Measurements from ENCODE around the gene PRSS56. TPM values are rescaled to one million over a fixed set of nuclear protein-coding genes. Genes with fewer than 3 reads are reported as not detected.

Gene PRSS56
- polyA plus RNA-seq, 1 experiment: not detected

DNA sequence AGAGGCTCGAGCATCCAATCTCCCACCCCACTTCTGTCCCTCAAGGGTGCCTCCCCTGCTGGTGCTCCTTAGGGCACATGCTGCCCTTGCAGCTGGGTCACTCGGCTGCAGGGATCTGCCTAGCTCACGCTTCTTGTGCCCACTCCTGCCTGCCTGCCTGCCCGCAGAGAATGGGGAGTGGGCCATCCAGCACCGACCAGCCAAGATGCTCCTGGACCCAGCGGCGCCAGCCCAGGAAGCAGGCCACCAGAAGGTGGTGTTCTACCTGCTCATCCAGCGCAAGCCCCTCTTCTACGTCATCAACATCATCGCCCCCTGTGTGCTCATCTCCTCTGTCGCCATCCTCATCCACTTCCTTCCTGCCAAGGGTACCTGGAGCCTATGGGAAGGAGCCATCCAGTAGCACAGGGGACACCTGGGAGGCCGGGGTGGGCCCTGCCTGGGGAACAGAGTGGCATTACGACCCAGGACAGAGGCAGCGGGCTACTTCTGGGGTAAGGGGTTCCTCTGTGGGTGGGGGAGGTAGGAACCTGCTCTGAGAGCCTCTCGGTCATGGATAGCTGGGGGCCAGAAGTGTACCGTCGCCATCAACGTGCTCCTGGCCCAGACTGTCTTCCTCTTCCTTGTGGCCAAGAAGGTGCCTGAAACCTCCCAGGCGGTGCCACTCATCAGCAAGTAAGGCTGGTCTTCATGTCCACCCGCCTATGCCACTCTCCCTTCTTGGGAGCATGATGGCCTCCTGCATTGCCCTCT, 22.7 kb downstream of the PRSS56 start:
- CTCF ChIA-PET: no interaction called here
- no peak for DNase-seq (ENCODE audit: low read depth, low spot score)
- peaks cover 6% of the 10 kb centered on the region for H3K27me3 ChIP-seq (ENCODE audit: control insufficient read depth, insufficient read depth, low read length)
- no peaks in the 10 kb centered on the region; the same call in 1 of the 2 replicates for H3K9me3 ChIP-seq (ENCODE audit: control insufficient read depth, insufficient read depth, low read length)
- no peak overlapping the region for H3K27ac ChIP-seq (ENCODE audit: low read depth, low read length)
- POLR2A ChIA-PET: no interaction called here
- no peak overlapping the region for H3K4me3 ChIP-seq (ENCODE audit: low read depth, low read length)
- TF ChIP-seq, protein P1, sequence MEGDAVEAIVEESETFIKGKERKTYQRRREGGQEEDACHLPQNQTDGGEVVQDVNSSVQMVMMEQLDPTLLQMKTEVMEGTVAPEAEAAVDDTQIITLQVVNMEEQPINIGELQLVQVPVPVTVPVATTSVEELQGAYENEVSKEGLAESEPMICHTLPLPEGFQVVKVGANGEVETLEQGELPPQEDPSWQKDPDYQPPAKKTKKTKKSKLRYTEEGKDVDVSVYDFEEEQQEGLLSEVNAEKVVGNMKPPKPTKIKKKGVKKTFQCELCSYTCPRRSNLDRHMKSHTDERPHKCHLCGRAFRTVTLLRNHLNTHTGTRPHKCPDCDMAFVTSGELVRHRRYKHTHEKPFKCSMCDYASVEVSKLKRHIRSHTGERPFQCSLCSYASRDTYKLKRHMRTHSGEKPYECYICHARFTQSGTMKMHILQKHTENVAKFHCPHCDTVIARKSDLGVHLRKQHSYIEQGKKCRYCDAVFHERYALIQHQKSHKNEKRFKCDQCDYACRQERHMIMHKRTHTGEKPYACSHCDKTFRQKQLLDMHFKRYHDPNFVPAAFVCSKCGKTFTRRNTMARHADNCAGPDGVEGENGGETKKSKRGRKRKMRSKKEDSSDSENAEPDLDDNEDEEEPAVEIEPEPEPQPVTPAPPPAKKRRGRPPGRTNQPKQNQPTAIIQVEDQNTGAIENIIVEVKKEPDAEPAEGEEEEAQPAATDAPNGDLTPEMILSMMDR (IDR thresholded peaks at IDR 0.05; ENCODE audit: low read depth, low read length): no peak

DNA sequence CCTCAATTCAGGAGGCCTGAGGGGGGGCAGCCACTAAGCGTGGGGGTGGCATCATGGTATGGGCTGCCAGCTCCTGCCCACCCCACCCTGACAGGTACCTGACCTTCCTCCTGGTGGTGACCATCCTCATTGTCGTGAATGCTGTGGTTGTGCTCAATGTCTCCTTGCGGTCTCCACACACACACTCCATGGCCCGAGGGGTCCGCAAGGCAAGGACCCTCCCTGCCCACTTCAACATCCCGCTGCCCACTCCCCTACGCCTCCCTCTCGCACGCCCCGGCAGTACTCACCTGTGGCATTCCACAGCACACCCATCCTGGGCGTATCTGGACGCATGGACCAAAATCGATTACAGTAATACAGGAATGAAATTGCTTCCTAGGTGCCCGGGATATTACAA, 23.3 kb downstream of the PRSS56 start:
- Histone ChIP-seq H3K9me3 (ENCODE audit: control insufficient read depth, insufficient read depth, low read length) (no peaks in the 10 kb centered on the region; the same call in 1 of the 2 replicates), H3K4me3 (ENCODE audit: low read depth, low read length) (no peak overlapping the region), H3K27ac (ENCODE audit: low read depth, low read length) (no peak overlapping the region), H3K27me3 (ENCODE audit: control insufficient read depth, insufficient read depth, low read length) (peaks cover 6% of the 10 kb centered on the region)
- ChIA-PET POLR2A (no interaction called here), CTCF (no interaction called here)
- no peak for DNase-seq (ENCODE audit: low read depth, low spot score)
- TF ChIP-seq, protein P1 (IDR thresholded peaks at IDR 0.05; ENCODE audit: low read depth, low read length): no peak

DNA sequence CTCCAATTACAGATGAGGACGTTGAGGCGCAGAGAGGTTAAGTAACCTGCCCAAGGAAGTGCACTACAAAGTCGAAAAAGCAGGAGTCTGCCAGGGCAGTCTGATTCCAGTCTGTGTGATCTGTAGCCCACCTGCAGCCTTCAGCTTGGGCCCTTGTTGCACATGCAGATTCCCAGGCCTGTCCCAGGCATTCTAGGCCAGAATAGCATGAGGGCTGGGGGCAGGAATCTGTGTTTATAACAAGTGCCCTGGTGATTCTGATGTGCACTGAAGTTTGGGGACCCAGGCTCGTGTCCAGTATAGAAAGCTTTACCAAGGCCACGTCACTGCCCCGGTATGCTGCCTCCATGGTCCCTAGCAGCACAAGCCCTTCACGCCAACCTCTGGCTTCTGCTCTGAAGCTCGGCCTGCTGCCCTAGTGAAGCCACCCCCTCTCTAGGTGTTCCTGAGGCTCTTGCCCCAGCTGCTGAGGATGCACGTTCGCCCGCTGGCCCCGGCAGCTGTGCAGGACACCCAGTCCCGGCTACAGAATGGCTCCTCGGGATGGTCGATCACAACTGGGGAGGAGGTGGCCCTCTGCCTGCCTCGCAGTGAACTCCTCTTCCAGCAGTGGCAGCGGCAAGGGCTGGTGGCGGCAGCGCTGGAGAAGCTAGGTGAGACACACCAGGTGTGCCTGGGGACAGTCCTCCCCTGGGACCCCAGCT, 23.9 kb downstream of the PRSS56 start:
- Histone ChIP-seq H3K9me3 (ENCODE audit: control insufficient read depth, insufficient read depth, low read length) (no peaks in the 10 kb centered on the region; the same call in 1 of the 2 replicates), H3K27me3 (ENCODE audit: control insufficient read depth, insufficient read depth, low read length) (peaks cover 6% of the 10 kb centered on the region), H3K27ac (ENCODE audit: low read depth, low read length) (no peak overlapping the region), H3K4me3 (ENCODE audit: low read depth, low read length) (no peak overlapping the region)
- ChIA-PET POLR2A (no interaction called here), CTCF (no interaction called here)
- no peak for DNase-seq (ENCODE audit: low read depth, low spot score)
- TF ChIP-seq, protein P1 (IDR thresholded peaks at IDR 0.05; ENCODE audit: low read depth, low read length): no peak

DNA sequence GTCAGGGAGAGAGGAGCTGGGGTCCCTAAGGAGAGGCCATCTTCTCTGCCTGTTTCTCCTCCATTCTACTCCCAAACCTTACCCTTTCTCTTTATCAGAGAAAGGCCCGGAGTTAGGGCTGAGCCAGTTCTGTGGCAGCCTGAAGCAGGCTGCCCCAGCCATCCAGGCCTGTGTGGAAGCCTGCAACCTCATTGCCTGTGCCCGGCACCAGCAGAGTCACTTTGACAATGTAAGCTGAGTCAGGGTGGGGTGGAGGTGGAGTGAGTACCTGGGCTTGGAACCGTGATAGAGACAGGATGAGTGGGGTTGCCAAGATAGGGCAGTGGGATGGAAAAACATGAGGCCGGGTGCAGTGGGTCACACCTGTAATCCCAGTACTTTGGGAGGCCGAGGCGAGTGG, 24.5 kb downstream of the PRSS56 start:
- CTCF ChIA-PET: interaction anchor here (0.7 kb wide), 1 partner anchor 220 kb away, joined by 3 read pairs; no protein-coding TSS in a partner anchor
- Histone ChIP-seq H3K9me3 (ENCODE audit: control insufficient read depth, insufficient read depth, low read length) (no peaks in the 10 kb centered on the region; the same call in 1 of the 2 replicates), H3K4me3 (ENCODE audit: low read depth, low read length) (no peak overlapping the region), H3K27me3 (ENCODE audit: control insufficient read depth, insufficient read depth, low read length) (peaks cover 2% of the 10 kb centered on the region), H3K27ac (ENCODE audit: low read depth, low read length) (no peak overlapping the region)
- DNase-seq (ENCODE audit: low read depth, low spot score): no peak
- POLR2A ChIA-PET: no interaction called here
- TF ChIP-seq, protein P1 (IDR thresholded peaks at IDR 0.05; ENCODE audit: low read depth, low read length): no peak

All from AG04450 (cell line).